Gastroesophageal sphincter (tissue), 3 donors: ENCODE data around the gene LIPC.
"Not testable (repeated sequence)": the region's sequence is repeated elsewhere in the genome, so short reads cannot be mapped to it uniquely, and the experiment has no call there.

Source experiments
- EP300 ChIP-seq: sonication (generic); formaldehyde crosslinking; IDR thresholded peaks from one replicate; pipeline ENCODE4 v1.6.1; 2017; ENCODE audit warnings: antibody characterized with exemption, mild to moderate bottlenecking
- TF ChIP-seq, protein P1 (sequence below), 4 experiments: fragments of 200-600 bp in 2 of 4; fragments of 450-650 bp in 2 of 4; sonication (generic) in 1 of 4; IDR thresholded peaks; one replicate each; pipeline ENCODE4 v1.5.1; 2017 to 2019; ENCODE audit warnings: antibody characterized with exemption in 4 of 4, mild to moderate bottlenecking in 2 of 4, moderate library complexity in 2 of 4

DNA sequence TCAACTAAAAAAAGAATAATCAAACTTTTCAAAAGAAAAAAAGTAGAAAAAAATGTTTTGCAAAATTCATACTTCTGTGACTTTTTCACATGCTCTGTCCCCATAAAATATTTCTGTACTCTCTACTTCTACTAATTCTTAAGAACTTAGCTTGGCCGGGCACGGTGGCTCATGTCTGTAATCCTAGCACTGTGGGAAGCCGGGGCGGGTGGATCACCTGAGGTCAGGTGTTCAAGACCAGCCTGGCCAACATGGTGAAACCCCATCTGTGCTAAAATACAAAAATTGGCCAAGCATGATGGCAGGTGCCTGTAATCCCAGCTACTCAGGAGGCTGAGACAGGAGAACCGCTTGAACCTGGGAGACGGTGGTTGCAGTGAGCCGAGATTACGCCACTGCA, 172.1 kb downstream of the LIPC start:
- not testable (repeated sequence) for TF ChIP-seq EP300
- TF ChIP-seq, protein P1, sequence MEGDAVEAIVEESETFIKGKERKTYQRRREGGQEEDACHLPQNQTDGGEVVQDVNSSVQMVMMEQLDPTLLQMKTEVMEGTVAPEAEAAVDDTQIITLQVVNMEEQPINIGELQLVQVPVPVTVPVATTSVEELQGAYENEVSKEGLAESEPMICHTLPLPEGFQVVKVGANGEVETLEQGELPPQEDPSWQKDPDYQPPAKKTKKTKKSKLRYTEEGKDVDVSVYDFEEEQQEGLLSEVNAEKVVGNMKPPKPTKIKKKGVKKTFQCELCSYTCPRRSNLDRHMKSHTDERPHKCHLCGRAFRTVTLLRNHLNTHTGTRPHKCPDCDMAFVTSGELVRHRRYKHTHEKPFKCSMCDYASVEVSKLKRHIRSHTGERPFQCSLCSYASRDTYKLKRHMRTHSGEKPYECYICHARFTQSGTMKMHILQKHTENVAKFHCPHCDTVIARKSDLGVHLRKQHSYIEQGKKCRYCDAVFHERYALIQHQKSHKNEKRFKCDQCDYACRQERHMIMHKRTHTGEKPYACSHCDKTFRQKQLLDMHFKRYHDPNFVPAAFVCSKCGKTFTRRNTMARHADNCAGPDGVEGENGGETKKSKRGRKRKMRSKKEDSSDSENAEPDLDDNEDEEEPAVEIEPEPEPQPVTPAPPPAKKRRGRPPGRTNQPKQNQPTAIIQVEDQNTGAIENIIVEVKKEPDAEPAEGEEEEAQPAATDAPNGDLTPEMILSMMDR (IDR thresholded peaks at IDR 0.05): not testable (repeated sequence)
